NCI-H1105 treated with DMSO at 0.1 percent for 48 hours (cell line): ENCODE data around the gene AKR1C3.
A peak's percentile ranks its signal among the peaks of the same experiment; 100 is the strongest.
"Not testable (repeated sequence)": the region's sequence is repeated elsewhere in the genome, so short reads cannot be mapped to it uniquely, and the experiment has no call there.

Source experiments
- DNase-seq: peaks from one replicate; lab custom pipeline; 2025; lab: John Stamatoyannopoulos, UW

The AKR1C3 gene

DNA sequence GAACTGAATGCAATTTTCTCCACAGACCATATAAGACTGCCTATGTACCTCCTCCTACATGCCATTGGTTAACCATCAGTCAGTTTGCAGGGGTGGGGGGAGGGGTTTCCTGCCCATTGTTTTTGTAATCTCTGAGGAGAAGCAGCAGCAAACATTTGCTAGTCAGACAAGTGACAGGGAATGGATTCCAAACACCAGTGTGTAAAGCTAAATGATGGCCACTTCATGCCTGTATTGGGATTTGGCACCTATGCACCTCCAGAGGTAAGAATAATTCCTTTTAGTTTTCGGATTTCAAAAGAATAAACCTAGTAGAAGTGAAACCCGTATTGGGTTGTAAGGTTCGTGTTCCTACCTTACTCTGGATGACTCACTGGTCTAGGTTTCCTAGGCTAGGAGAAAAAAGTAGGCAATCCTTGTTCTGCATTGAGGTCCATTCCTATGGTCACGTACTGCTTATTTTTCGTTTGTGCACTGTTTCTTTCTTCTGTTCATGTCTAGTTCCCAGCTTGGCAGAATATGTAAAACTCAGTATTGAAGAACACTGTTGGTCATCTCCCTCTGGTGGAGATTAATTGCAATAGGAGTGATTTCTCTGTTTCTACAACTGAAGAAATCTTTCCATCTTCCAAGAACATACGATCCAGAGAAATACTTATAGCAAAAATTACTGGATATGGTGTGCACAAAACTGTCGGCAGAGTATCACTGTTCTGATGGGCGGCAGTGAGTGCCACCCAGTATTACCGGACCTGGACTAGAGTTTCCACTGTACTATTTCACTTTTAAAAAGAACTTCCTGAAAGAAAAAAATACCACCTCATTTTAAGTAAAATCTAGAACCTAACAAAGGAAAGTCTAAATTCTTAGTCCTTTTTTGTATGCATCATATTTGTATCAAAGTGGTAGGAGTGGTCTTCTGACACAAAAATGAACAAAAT lies at the start of gene AKR1C3:
AKR1C3 (plus strand) TSS at position 150 of the 941 bp plus-strand sequence; CDS start at position 181, 31 bp downstream.
- DNase-seq = peak; percentile 0

DNA sequence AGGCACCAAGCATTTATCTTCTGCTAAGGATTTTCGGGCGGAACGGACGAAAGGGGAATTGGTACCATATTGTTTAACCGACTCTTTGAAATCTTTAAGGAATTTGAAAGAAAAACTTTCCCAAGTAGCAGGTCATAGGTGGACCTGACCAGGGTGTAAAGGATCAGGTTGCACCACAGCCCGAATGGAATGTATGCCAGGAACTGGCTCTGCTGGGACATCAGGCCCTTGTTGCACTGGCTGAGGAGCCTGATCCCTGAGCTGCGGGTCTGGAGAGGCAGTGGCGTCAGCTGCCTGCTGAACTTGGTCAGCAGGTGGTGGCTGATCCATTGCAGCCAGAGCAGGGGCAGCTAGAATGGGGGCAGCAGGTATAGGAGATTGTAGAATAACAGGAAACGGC lies 49.1 kb upstream of the AKR1C3 start:
- DNase-seq = no peak

DNA sequence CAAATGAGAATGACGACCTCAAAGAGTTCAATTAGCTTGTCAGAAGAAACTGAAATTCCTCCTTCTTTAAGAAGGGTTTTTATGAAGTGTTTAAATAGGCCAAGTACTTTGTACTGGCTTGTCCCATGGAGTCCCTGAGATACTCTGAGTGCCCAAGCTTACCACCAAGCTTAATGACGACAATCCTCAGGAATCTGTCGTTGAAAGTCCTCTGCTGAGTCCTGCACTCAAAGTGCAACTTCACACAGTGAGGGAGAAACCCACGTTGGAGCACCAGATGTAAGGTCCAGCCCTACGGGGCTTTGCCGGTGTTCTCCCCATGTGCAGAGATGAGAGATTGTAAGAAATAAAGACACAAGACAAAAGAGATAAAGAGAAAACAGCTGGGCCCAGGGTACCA lies 47.8 kb upstream of the AKR1C3 start:
- no peak for DNase-seq

DNA sequence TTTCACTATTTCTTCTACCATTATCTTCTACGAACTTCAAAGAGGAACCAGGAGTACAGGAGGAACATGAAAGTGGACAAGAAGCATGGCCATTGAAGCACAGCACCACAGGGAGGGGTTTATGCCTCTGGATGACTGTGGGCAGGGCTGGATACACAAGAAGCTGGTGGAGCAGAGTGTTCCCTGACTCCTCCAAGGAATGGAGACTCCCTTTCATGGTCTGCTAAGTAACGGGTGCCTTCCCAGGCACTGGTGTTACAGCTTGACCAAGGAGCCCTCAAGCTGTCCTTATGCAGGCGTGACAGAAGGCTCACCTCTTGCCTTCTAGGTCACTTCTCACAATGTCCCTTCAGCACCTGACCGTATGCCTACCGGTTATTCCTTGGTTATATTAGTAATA lies 47.2 kb upstream of the AKR1C3 start:
- DNase-seq = not testable (repeated sequence)

DNA sequence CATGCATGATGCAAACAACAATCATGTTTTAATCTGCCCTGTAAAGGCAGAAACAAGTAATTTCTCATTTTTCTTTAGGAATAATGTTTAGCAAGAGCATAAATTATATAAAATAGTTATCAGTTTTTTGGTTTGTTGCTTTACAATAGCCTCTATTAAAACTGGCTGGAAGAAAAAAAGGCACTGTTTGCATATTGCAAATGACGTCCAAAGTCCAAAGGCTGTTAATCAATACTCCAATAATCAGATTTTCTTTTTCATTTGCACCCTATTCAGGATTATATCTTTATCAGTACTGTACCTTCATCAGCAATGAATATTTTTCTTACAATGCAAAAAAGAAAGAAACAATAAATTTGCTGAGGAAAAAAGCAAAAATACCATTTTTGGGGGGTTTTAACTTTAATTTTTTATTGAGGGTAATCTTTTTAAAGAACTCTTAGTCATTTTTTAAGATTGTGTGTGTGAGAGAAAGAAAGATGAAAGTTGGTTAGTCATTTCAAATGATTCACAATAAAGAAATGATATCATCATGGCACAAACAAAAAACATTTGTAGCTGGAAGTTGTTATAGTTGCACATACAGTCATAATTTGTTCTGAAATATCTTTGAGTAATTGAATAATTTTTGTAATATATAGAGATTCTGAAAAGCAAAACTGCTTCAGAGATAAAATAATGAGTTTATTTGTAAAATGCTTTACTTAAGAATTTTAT lies 46.1 kb upstream of the AKR1C3 start:
- DNase-seq = no peak

DNA sequence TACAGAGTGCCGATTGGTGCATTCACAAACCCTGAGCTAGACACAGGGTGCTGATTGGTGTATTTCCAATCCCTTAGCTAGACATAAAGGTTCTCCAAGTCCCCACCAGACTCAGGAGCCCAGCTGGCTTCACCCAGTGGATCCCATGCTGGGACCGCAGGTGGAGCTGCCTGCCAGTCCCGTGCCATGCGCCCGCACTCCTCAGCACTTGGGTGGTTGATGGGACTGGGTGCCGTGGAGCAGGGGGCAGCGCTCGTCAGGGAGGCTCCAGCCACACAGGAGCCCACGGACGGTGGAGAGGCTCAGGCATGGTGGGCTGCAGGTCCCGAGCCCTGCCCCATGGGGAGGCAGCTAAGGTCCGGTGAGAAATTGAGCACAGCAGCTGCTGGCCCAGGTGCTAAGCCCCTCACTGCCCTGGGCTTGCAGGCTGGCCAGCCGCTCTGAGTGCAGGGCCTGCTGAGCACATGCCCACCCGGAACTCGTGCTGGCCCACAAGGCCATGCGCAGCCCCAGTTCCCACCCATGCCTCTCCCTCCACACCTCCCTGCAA lies 41.2 kb upstream of the AKR1C3 start:
- DNase-seq = not testable (repeated sequence)

DNA sequence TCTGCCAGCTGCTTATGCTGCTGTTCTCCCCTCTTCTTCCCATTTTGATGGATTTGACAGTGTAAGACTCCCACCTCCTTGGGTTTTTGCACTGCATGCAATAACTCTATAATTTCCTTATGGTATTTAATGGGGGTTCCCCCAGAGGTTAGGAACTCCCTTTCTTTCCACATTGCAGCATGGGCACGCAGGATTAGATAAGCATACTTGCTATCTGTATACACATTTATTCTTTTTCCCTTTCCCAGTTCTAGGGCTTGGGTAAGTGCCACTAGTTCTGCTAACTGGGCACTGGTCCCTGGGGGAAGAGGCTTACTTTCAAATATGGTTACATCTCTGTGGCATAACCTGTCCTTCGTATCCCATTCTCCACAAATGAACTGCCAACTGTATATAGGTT lies 39.4 kb upstream of the AKR1C3 start:
- not testable (repeated sequence) for DNase-seq

DNA sequence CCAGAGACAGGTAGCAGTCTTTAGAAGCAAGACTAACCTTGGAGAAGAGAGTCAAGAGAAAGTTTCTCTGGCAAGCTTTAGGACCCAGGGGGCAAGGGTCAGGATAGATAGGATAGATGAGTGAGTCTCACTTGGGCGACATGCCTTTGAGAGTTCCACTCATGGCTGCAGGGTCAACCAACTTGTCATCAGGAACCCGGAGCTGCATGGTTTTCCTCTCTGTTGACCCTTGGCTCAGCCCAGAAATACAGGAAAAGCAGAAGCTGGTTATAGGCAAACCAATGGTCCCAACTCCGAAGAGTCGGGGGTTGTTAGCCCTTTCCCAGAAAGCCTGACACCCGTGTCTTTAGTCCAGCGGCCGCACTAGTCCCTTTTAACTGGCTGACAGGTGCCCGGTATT lies 34.9 kb upstream of the AKR1C3 start:
- DNase-seq = not testable (repeated sequence)

DNA sequence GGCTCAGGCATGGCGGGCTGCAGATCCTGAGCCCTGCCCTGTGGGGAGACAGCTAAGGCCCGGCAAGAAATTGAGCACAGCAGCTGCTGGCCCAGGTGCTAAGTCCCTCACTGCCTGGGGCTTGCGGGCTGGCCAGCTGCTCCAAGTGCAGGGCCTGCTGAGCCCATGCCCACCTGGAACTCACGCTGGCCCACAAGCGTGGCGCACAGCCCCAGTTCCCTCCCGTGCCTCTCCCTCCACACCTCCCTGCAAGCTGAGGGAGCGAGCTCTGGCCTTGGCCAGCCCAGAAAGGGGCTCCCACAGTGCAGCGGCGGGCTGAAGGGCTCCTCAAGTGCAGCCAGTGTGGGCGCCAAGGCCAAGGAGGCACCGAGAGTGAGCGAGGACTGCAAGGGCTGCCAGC lies 33.4 kb upstream of the AKR1C3 start:
- not testable (repeated sequence) for DNase-seq

DNA sequence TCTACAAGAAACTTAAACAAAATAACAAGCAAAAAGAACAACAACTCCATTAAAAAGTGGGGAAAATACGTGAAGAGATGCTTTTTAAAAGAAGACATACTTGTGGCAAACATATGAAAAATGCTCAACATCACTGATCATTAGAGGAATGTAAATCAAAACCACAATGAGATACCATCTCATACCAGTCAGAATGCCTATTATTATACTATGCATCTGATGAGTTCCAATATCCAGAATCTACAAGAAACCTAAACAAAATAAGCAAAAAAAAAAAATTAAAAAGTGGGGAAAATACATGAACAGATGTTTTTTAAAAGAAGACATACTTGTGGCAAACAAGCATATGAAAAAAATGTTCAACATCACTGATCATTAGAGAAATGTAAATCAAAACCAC lies 29.6 kb upstream of the AKR1C3 start:
- DNase-seq = no peak

DNA sequence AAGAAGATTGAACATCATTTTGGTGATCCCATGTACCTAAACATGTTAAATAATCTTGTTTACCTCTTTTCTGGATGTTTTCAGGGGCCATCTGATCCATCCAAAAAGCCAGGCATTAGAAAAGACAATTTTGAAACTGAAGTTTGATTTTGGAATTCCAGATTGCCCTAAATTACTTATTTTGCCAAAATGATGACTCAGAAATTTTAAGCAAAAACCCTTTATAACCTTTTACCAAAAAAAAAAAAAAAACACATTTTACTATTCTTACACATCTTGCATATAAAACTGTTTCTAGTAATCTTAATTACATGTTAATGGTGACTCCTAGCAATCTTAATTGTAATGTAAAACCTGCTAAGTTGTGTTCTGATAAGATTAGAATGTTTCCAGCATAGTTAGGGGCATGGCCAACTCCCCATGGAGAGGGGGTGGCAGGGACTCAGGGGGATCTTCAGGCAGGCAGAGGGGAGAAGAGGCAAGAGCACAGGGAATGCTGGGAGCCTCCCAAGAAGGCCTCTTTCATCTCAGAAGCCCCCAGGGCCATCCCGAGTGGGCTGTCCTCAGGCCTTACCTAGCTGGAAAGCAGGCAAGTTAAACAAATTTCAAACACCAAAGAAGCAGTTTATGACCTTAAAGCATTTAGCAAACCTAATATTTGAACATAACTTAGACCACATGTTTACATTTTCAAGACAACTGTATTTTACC lies 25.8 kb upstream of the AKR1C3 start:
- DNase-seq = no peak

DNA sequence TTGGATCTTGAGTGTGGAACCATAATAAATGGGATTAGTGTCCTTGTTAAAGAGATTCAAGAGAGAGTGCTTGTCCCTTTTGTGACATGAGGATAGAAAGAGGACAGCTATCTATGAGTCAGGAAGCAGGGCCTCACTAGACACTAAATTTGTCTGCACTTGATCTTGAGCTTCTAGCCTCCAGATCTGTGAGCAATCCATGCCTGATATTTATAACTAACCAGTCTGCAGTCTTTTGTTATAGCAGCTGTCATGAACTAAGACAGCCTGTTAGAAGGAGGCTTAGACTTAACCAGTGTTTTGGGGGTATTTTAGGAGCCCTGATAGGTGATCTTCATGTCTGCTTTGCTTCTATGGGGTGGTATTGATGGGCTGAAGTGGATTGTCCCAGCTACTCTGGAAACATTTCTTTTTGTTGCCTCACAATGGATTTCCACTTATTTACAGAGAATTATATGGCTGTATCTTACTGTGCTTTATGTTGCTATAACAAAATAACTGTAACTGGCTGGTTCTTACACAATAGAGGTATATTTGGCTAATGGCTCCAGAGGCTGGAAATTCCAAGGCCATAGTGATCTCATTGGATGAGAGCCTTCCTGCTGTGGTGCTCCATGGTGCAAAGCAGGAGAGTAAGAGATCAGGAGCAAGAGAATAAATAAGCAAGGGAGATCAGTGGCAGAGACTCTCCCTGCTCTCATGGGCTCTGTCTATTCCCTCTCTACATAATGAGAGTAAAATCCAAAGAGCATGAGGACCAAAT lies 23.4 kb upstream of the AKR1C3 start:
- DNase-seq = no peak

DNA sequence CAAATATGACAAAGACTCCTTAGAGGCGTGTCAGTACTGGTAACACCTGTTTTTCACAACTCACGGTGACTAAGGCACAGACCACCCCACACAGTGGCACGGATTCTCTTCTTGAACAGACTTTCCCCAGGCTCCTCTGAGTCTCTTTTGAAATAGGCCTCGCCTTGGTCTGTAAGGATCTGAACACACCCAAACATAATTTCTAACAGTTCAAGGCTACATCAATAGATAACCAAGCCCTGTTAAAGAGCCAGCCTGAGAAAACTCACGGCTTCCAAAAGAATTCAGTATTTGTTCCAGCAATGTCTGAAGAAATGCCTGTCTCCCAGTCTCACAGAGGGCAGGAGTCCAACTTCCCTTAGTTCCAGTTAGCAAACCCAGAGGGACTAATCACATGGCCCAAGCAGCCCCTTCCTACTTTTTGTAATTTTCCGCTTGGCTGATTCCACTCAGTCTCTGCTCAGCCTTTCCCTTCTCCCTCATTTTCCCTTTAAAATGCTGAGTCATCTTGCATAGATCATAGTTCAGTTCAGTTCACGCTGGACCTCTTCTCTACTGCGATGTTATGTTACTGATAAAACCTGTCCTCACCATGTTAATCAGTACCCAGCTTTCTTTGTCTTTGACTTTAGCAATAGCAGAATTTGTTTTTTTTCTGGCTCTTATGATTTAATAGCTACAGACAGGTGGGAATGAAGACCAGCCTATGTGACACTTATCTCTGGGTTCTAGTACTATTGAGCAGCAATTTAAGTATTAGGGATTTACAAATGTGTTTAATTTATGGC lies 22.6 kb upstream of the AKR1C3 start:
- DNase-seq = peak; percentile 80

DNA sequence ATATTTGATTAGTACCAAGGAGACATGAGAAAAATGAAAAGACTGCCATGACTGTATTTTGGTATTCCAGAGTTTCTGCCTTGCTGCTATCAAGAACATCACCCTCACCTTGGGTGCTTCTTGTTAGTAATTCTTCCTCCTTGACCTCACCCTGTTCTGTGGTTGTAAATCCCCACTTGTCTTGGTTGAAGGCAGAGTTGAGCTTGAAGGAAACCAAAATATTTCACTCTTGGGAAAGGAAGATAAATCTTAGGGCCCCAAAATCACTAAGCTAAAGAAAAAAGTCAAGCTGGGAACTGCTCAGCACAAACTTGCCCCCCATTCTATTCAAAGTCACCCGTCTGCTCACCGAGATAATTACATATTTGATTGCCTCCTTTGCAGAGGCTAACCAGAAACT lies 20.6 kb upstream of the AKR1C3 start:
- no peak for DNase-seq

DNA sequence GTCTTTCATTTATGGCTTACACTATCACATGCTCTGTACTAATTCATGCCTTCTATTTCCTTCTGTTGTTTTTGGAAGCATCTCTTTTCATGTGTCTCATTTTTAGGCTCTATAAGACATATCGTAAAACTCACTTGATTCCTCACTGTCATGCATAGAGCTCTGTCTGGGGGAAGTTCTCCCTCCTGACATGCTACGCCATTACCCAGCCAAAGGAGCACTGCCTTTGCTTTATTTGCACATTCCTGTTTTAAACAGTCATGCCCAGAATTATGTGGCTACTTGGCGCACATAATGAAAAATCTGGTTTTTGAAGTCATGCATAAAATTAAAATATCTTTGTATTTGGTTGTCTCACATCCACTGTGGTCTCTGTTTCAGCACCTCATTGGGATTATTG lies 17.6 kb upstream of the AKR1C3 start:
- no peak for DNase-seq

DNA sequence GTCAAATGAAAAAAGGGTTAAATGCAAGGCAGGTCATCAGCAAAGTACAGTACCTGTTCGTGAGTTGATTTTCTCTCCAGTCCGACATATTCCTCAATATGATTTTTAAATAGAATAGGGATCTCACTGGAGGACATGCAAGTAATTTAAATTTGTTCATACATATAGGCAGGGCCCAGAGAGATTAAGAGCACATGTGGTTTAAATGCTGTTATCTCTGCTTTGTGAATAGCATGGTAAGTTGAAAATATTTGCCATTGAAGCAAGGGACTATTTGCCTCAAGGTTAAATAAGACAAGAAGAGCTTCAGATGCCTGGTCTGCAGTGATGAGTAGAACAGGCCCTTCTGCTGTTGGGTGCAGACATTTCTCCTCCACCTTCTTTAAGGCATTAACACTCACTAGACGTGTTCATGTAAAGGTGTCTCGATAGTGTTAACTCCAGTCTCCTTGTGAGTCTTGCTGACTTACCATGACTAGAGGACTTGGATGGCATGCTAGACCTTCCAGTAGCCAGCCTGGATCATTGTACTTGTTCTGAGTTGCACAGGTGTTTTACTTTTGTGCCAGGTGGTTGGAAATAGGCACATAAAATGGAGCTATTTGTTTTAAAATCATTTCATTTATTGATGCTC lies 15.6 kb upstream of the AKR1C3 start:
- no peak for DNase-seq

DNA sequence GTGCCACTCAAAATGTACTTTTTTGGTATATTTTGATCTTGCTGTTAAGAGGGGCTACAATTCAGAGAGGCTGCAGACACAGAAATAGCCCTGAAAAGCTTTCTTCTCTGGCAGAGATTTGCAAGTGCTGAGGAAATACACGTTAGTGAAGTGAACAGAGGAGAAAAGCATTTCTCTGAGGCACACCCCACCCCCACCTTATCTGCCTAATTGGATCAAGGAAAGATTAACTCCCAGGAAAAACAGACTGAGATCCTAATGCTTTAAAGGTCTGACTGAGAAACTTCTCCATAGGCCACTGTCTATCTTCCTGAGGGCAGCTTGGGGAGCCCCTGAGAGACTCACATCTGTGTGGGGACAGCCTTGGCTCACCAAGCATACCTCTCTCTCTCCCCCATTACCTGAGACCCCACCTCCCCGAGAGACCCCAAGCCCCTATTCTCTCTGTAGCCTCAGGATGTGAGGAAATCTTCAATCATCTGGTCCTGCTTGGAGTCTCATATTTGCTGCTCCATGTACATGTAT lies 14.8 kb upstream of the AKR1C3 start:
- no peak for DNase-seq

DNA sequence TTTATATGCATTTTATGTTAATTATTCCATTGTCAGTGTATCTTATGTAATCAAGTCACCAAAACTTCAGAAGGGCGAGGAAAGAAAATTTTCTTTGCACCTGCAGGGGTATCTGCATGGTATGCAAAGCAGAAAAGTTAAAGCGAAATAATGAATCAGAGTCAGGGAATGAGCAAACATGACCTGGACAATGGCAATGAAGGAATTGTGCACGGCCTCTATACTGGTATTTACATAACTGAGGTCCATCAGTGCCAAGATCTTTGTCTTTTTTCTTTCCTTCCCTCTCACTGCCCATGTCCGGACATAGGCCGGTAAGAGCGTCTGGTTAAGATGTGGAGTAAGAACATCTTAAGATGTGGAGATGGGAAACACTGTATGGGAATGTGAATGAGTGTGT lies 14.4 kb upstream of the AKR1C3 start:
- no peak for DNase-seq

DNA sequence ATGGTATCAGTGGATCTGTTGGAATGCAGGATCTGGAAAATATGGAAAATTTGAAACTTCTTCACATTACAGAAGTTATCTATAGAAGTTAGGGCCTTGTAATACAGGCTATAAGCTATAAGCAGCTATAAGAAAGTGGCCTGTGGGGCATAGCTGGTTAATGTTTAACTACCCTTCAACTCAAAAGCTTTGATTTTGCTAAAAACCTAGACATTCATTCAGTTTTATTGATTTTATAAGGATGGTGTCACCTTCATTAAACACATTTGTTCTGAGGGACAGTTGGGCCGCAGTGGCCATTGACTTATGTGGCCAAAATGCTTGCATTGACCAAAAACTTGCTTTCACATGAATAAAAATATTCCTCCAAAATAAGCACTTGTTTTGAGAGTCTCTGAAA lies 13.1 kb upstream of the AKR1C3 start:
- DNase-seq = no peak

DNA sequence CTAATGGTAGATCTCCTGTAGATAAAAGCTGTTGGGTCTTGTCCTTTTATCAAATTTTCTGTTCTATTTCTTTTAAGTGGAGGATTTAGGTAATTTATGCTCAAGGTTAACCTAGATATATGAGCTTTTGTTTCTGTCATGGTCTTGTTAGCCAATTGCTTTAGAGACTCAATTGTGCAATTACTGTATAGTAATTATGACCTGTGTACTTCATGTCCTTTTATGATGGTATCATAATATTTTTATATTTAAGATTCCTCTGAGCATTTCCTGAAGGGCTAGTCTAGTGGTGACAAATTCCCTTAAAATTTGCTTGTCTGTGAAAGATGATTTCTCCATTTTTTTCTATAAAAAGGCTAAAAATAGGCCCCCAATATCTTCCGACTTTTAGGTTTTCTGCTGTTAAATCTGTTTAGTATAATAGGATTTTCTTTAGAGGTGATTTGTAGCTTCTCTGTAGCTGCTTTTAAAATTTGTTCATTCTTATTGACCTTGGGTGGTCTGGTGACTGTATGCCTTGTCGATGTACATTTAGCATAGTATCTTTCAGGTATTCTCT lies 5.4 kb upstream of the AKR1C3 start:
- no peak for DNase-seq
